T-cell (primary cell): ENCODE results near the gene PPP1R12A. TPM values are rescaled to one million over a fixed set of nuclear protein-coding genes. Genes with fewer than 3 reads are reported as not detected.

Experiments used
- ATAC-seq, 4 experiments: fragments of 200-7000 bp in 3 of 4; fragments of 150-1000 bp in 1 of 4; cut with Tn5 transposase; replicated peaks in 1 of 4; 1 replicate in 3 of 4; 2 replicates in 1 of 4; pipeline ENCODE4 v1.10.0; 2021; ENCODE audit warnings: moderate library complexity in 3 of 4, mild to moderate bottlenecking in 2 of 4, moderate number of reproducible peaks in 1 of 4
- CTCF ChIA-PET, 2 donors: fragments of 300-600 bp; sonication (Branson Sonifier 250); formaldehyde crosslinking; loops; one replicate each; lab custom pipeline; 2022; ENCODE audit warnings: antibody characterized with exemption in 2 of 2; lab: Charles Lee
- POLR2A ChIA-PET, 2 donors: fragments of 300-600 bp; sonication (Branson Sonifier 250); formaldehyde crosslinking; loops; one replicate each; lab custom pipeline; 2022; ENCODE audit warnings: antibody characterized with exemption in 2 of 2; lab: Charles Lee
- DNase-seq, 35 experiments: peaks; one replicate each; pipeline versions ENCODE4 v3.0.0 to v3.0.0-alpha.2; 2013 to 2023
- H3K27ac ChIP-seq: one replicate; pipeline ENCODE4 v1.5.1; 2013; ENCODE audit warnings: low read length
- H3K27me3 ChIP-seq, 2 experiments: replicated peaks in 1 of 2; 1 replicate in 1 of 2; 2 replicates in 1 of 2; pipeline versions ENCODE4 v1.6.1 to v1.7.0; 2013; ENCODE audit warnings: low read length in 1 of 2, mixed read lengths in 1 of 2; ENCODE audit not compliant: control insufficient read depth in 2 of 2, insufficient read depth in 2 of 2; ENCODE audit errors: extremely low read depth in 1 of 2
- H3K36me3 ChIP-seq, 2 donors: 1 replicate in 1 of 2; 2 replicates in 1 of 2; pipeline versions ENCODE4 v1.6.1 to v1.7.0; 2013; ENCODE audit warnings: low read length in 1 of 2; ENCODE audit not compliant: control insufficient read depth in 2 of 2, insufficient read depth in 1 of 2; ENCODE audit errors: extremely low read depth in 1 of 2
- H3K4me1 ChIP-seq, 2 experiments: 1 replicate in 1 of 2; 2 replicates in 1 of 2; pipeline versions ENCODE4 v1.6.1 to v1.7.0; 2013; ENCODE audit warnings: low read length in 2 of 2, mixed read lengths in 1 of 2; ENCODE audit not compliant: insufficient read depth in 2 of 2, control insufficient read depth in 1 of 2; ENCODE audit errors: extremely low read depth in 1 of 2
- H3K4me3 ChIP-seq, 2 donors: 1 replicate in 1 of 2; 2 replicates in 1 of 2; pipeline versions ENCODE4 v1.5.1 to v1.7.0; 2013; ENCODE audit warnings: mild to moderate bottlenecking in 2 of 2, low read length in 1 of 2, moderate library complexity in 1 of 2; ENCODE audit not compliant: control insufficient read depth in 1 of 2; ENCODE audit errors: extremely low read depth in 1 of 2
- H3K9me3 ChIP-seq: 2 replicates; pipeline ENCODE4 v1.7.0; 2013
- H3K27ac Mint-ChIP-seq, 2 donors: one replicate each; pipeline ENCODE4 v1.8.0; 2020 to 2021; ENCODE audit warnings: mild to moderate bottlenecking in 2 of 2, mixed read lengths in 2 of 2
- H3K27me3 Mint-ChIP-seq, 2 donors: one replicate each; pipeline ENCODE4 v1.8.0; 2021 to 2022; ENCODE audit warnings: mixed read lengths in 2 of 2
- H3K36me3 Mint-ChIP-seq: one replicate; pipeline ENCODE4 v1.8.0; 2021; ENCODE audit warnings: mixed read lengths
- H3K4me1 Mint-ChIP-seq, 3 donors: one replicate each; pipeline ENCODE4 v1.8.0; 2020 to 2022; ENCODE audit warnings: mixed read lengths in 3 of 3, mild to moderate bottlenecking in 1 of 3
- H3K4me3 Mint-ChIP-seq, 3 donors: one replicate each; pipeline ENCODE4 v1.8.0; 2020 to 2022; ENCODE audit warnings: mild to moderate bottlenecking in 3 of 3, mixed read lengths in 3 of 3, moderate library complexity in 3 of 3
- H3K9me3 Mint-ChIP-seq, 3 donors: one replicate each; pipeline ENCODE4 v1.8.0; 2020 to 2022; ENCODE audit warnings: mixed read lengths in 3 of 3
- WGBS: methylation state at CpG from one replicate; pipeline ENCODE4 v1.1.5; 2013; ENCODE audit warnings: missing lambda C conversion rate; ENCODE audit not compliant: insufficient coverage; 5-methylcytosine and 5-hydroxymethylcytosine counted together
- total RNA-seq, 35 experiments: library from RNA in 6 of 35; stranded (reverse) in 6 of 35; fragments of 120-200 nt in 1 of 35; gene quantifications; one replicate each; pipeline versions ENCODE4 v1.2.1 to v1.2.4 and lab custom pipeline; 2013 to 2026

PPP1R12A gene
- total RNA-seq, 5 donors from 2014 or later (not counting 1 experiment from before 2014, with no cell fraction given) = 84.8 to 109 (median 89.5) TPM

- POLR2A ChIA-PET = no interaction called here
- Mint-ChIP-seq H3K27ac (peak overlapping the region in 1 of 2 donors; percentile 52), H3K27me3 (no peaks in the 10 kb centered on the region), H3K9me3 (no peaks in the 10 kb centered on the region), H3K4me3 (no peak overlapping the region), H3K36me3 (no peaks in the 10 kb centered on the region), H3K4me1 (peaks cover 70 to 77% (median 71%) of the 10 kb centered on the region in 3 donors)
- no peak for DNase-seq
- Histone ChIP-seq H3K9me3 (no peaks in the 10 kb centered on the region), H3K36me3 (no peaks in the 10 kb centered on the region), H3K4me3 (no peak overlapping the region), H3K27me3 (no peaks in the 10 kb centered on the region), H3K27ac (no peak overlapping the region), H3K4me1 (peaks cover under 1 to 14% of the 10 kb centered on the region in 2 experiments)
- ATAC-seq = no peak
- CTCF ChIA-PET = no interaction called here
Measured at GRCh38 chr12:79908366-79908765, 26.5 kb downstream of the PPP1R12A start.

GRCh38 chr12:79901506-79901905, 33.4 kb downstream of the PPP1R12A start:
- Mint-ChIP-seq H3K9me3 (no peaks in the 10 kb centered on the region), H3K4me1 (peaks cover 76 to 80% (median 77%) of the 10 kb centered on the region in 3 donors)
- CTCF ChIA-PET = interaction anchor here (0.5 to 0.6 kb wide), 4 partner anchors 50 to 285 kb away, joined by 3 to 7 read pairs (median 3); no protein-coding TSS in a partner anchor

DNA sequence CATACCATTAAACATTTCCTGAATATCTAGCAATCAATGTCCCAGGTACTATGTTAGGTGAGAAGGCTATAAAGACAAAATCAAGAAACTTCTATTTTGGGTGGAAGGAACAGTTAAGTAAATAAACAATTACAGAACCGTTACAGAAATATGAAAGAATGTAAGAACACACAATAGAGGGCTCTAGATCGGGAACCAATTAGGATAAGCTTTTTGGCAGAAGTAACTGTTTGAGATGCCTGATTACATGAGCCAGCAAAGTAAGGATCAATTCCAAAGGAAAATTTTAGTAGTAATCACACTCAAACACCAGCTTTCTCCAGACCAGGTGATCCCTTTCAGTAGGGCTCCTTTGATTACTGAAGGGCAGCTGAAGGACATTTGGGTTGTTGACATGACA, 33.9 kb downstream of the PPP1R12A start:
- ATAC-seq = no peak
- Histone ChIP-seq H3K9me3 (no peaks in the 10 kb centered on the region), H3K4me3 (no peak overlapping the region), H3K4me1 (peaks cover 3 to 9% of the 10 kb centered on the region in 2 experiments), H3K36me3 (no peaks in the 10 kb centered on the region), H3K27ac (no peak overlapping the region), H3K27me3 (no peaks in the 10 kb centered on the region)
- Mint-ChIP-seq H3K27me3 (no peaks in the 10 kb centered on the region), H3K27ac (no peak overlapping the region), H3K4me3 (no peak overlapping the region), H3K4me1 (peaks cover 78 to 81% (median 79%) of the 10 kb centered on the region in 3 donors), H3K9me3 (no peaks in the 10 kb centered on the region), H3K36me3 (peaks cover 11% of the 10 kb centered on the region)
- WGBS = no CpG with 5 or more reads among the region's 2 CpGs
- DNase-seq = no peak
- POLR2A ChIA-PET = interaction anchor here in 1 of 2 donors (0.6 kb wide), 1 partner anchor 15 kb away, joined by 5 read pairs; no protein-coding TSS in a partner anchor
- CTCF ChIA-PET = interaction anchor here in 1 of 2 donors (0.5 to 0.6 kb wide), 2 partner anchors 49 to 286 kb away, joined by 3 to 7 read pairs; no protein-coding TSS in a partner anchor

More at GRCh38 chr12:79901506-79901905, 33.4 kb downstream of the PPP1R12A start:
- H3K27ac ChIP-seq = no peak overlapping the region
- no CpG with 5 or more reads among the region's 2 CpGs for WGBS
- H3K27me3 Mint-ChIP-seq = no peaks in the 10 kb centered on the region
- peaks cover 11% of the 10 kb centered on the region for H3K36me3 Mint-ChIP-seq
- no peaks in the 10 kb centered on the region for H3K27me3 ChIP-seq
- H3K4me1 ChIP-seq = peaks cover 1 to 5% of the 10 kb centered on the region in 2 experiments
- no peak overlapping the region for H3K4me3 ChIP-seq
- H3K36me3 ChIP-seq = no peaks in the 10 kb centered on the region
- POLR2A ChIA-PET = interaction anchor here in 1 of 2 donors (0.6 kb wide), 1 partner anchor 14 kb away, joined by 5 read pairs; no protein-coding TSS in a partner anchor
- H3K4me3 Mint-ChIP-seq = no peak overlapping the region
- DNase-seq (no peak), ATAC-seq (no peak)
- no peak overlapping the region for H3K27ac Mint-ChIP-seq
- H3K9me3 ChIP-seq = no peaks in the 10 kb centered on the region

GRCh38 chr12:79900199-79900598, 34.7 kb downstream of the PPP1R12A start:
- no peak overlapping the region for H3K4me3 Mint-ChIP-seq
- H3K27me3 Mint-ChIP-seq = no peaks in the 10 kb centered on the region
- Histone ChIP-seq H3K27me3 (no peaks in the 10 kb centered on the region), H3K9me3 (no peaks in the 10 kb centered on the region), H3K27ac (no peak overlapping the region), H3K4me3 (no peak overlapping the region), H3K36me3 (no peaks in the 10 kb centered on the region), H3K4me1 (peaks cover 8 to 9% of the 10 kb centered on the region in 2 experiments)
- 100% methylated on average over 2 of the region's 2 CpGs for WGBS
- ChIA-PET CTCF (no interaction called here), POLR2A (no interaction called here)
- no peaks in the 10 kb centered on the region for H3K9me3 Mint-ChIP-seq
- H3K4me1 Mint-ChIP-seq = peaks cover 78 to 83% (median 82%) of the 10 kb centered on the region in 3 donors
- DNase-seq = no peak
- no peak for ATAC-seq
- H3K36me3 Mint-ChIP-seq = peaks cover 11% of the 10 kb centered on the region
- H3K27ac Mint-ChIP-seq = no peak overlapping the region

DNA sequence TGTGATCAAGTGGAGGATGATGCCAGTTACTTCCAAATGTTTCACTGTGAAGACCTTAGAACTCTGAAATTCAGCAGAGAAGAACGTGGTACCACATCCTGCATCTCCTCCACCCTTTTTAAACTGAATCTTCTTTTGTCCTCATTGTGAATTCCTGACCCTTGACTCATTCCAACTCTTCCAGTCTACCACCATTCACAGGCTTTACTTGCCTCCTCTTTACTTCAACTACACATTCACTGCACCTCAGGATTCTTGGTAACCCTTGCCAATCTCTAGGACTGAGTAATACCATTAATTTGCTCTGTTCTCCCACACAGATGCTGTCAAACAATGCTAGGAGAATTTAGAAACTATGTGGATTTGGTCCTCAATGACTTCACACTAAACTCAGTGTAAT, 37.3 kb downstream of the PPP1R12A start:
- no peak overlapping the region for H3K4me3 Mint-ChIP-seq
- WGBS = 38% methylated on average over 1 of the region's 1 CpG
- Histone ChIP-seq H3K4me1 (peaks cover 9 to 13% of the 10 kb centered on the region in 2 experiments), H3K27me3 (no peaks in the 10 kb centered on the region), H3K36me3 (no peaks in the 10 kb centered on the region), H3K27ac (no peak overlapping the region), H3K9me3 (no peaks in the 10 kb centered on the region), H3K4me3 (no peak overlapping the region)
- ATAC-seq (no peak), DNase-seq (no peak)
- H3K27me3 Mint-ChIP-seq = no peaks in the 10 kb centered on the region
- H3K9me3 Mint-ChIP-seq = no peaks in the 10 kb centered on the region
- peaks cover 76 to 81% (median 80%) of the 10 kb centered on the region in 3 donors for H3K4me1 Mint-ChIP-seq
- no peak overlapping the region for H3K27ac Mint-ChIP-seq
- peaks cover 15% of the 10 kb centered on the region for H3K36me3 Mint-ChIP-seq
- ChIA-PET POLR2A (no interaction called here), CTCF (no interaction called here)

DNA sequence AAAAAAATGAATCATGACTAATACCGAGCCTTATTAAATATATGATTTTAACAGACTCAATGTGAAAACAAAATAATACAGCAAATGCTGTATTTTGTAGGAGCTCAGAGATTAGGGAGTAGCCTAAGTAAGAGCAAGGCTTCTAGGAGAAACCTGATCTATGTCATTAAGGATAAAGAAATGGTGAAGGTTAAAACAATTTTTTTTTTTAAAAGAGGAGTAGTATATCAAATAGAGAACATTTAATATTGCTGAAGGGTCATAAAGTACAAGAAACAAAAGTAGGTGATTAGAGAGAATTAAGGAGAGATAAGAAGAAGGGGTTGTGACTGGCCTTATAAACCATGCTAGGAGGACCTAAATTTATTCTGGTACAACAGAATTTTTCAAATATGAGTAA, 39.1 kb downstream of the PPP1R12A start:
- H3K27ac ChIP-seq = no peak overlapping the region
- Mint-ChIP-seq H3K27me3 (no peaks in the 10 kb centered on the region), H3K4me1 (peaks cover 75 to 78% (median 78%) of the 10 kb centered on the region in 3 donors), H3K27ac (peak overlapping the region in 1 of 2 donors; percentile 24), H3K9me3 (peaks cover 0 to 3% (median 0%) of the 10 kb centered on the region in 3 donors), H3K4me3 (no peak overlapping the region), H3K36me3 (peaks cover 25% of the 10 kb centered on the region)
- POLR2A ChIA-PET = no interaction called here
- no peaks in the 10 kb centered on the region for H3K9me3 ChIP-seq
- no peaks in the 10 kb centered on the region for H3K27me3 ChIP-seq
- H3K4me1 ChIP-seq = peaks cover 9 to 13% of the 10 kb centered on the region in 2 experiments
- H3K36me3 ChIP-seq = no peaks in the 10 kb centered on the region
- CTCF ChIA-PET = interaction anchor here (0.6 to 1.1 kb wide), 3 partner anchors 8 to 25 kb away, joined by 3 read pairs; no protein-coding TSS in a partner anchor
- no CpG with 5 or more reads among the region's 1 CpG for WGBS
- DNase-seq (no peak), ATAC-seq (no peak)
- no peak overlapping the region for H3K4me3 ChIP-seq
